Bone marrow (tissue), 2 donors: ENCODE results near the gene ASIC2.
"Not testable (repeated sequence)": the region's sequence is repeated elsewhere in the genome, so short reads cannot be mapped to it uniquely, and the experiment has no call there.

ENCODE experiments used
- DNase-seq, 2 donors: peaks; one replicate each; lab custom pipeline; 2025; lab: John Stamatoyannopoulos, UW

The ASIC2 gene

GRCh38 chr17:32985050-32985756 lies 307.9 kb downstream of the ASIC2 start:
- no peak for DNase-seq

- not testable (repeated sequence) for DNase-seq
Observed at GRCh38 chr17:32981611-32982010, 311.5 kb downstream of the ASIC2 start.

- DNase-seq: no peak
Observed at GRCh38 chr17:32980230-32980629, 312.9 kb downstream of the ASIC2 start.

GRCh38 chr17:32976605-32977004 lies 316.5 kb downstream of the ASIC2 start:
- no peak for DNase-seq

- DNase-seq: no peak
Observed at GRCh38 chr17:32976131-32976530, 317.0 kb downstream of the ASIC2 start.

GRCh38 chr17:32971171-32971570 lies 321.9 kb downstream of the ASIC2 start:
- DNase-seq: no peak

GRCh38 chr17:32970281-32970680 lies 322.8 kb downstream of the ASIC2 start:
- no peak for DNase-seq

- not testable (repeated sequence) for DNase-seq
Observed at GRCh38 chr17:32969231-32969630, 323.9 kb downstream of the ASIC2 start.

GRCh38 chr17:32964541-32964940 lies 328.6 kb downstream of the ASIC2 start:
- no peak for DNase-seq
